ENCODE measurements around the gene HOXB5. TPM values are rescaled to one million over a fixed set of nuclear protein-coding genes. Genes with fewer than 3 reads are reported as not detected.

HOXB5 gene
- total RNA-seq, 2 donors from 2014 or later, result 0.56 to 3.8 TPM

DNA sequence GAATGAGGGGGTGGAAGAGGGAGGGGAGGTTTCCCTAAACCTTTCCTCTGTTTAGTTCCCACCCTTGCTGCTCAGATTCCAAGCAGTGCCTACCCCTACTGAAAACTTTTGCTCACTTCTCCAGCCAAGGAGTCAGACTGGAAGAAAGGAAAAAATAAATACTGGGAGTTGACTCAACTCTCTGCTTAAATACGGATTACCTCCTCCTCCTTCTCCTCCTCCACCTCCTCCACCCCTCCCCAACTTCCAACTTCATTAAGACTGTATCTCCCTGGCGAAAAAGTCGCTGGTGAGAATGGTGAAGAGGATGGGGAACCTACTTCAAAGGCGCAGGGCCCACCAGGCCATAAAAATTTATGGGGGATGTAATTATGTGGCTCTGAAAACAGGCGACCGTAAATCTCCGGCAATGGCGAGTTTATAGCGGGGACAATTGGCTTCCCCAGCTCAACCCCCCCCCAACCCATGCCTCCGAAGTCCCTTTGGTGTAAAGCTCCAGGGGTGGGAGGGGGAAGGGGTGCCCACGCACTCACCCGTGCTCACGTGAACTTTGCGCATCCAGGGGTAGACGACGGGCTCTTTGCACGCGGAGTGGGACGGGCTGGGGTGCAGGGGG, 16.1 kb downstream of the HOXB5 start:
- TF ChIP-seq, protein P1, sequence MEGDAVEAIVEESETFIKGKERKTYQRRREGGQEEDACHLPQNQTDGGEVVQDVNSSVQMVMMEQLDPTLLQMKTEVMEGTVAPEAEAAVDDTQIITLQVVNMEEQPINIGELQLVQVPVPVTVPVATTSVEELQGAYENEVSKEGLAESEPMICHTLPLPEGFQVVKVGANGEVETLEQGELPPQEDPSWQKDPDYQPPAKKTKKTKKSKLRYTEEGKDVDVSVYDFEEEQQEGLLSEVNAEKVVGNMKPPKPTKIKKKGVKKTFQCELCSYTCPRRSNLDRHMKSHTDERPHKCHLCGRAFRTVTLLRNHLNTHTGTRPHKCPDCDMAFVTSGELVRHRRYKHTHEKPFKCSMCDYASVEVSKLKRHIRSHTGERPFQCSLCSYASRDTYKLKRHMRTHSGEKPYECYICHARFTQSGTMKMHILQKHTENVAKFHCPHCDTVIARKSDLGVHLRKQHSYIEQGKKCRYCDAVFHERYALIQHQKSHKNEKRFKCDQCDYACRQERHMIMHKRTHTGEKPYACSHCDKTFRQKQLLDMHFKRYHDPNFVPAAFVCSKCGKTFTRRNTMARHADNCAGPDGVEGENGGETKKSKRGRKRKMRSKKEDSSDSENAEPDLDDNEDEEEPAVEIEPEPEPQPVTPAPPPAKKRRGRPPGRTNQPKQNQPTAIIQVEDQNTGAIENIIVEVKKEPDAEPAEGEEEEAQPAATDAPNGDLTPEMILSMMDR (IDR thresholded peaks at IDR 0.05), result no peak
- peak; percentile 21 for ATAC-seq (ENCODE audit: insufficient number of reproducible peaks, low FRiP score, low read depth)
- Histone ChIP-seq H3K27me3 (replicated peaks; ENCODE audit: insufficient read depth) (no peaks in the 10 kb centered on the region), H3K9me3 (no peaks in the 10 kb centered on the region), H3K27ac (peak overlapping the region; percentile 89 to 97), H3K4me3 (peak overlapping the region; percentile 72), H3K36me3 (no peaks in the 10 kb centered on the region), H3K4me1 (ENCODE audit: control insufficient read depth in 1 of 2, low read depth in 2 of 2) (peaks cover 21 to 57% of the 10 kb centered on the region in 2 donors)
- DNase-seq (ENCODE audit: low spot score), result no peak

DNA sequence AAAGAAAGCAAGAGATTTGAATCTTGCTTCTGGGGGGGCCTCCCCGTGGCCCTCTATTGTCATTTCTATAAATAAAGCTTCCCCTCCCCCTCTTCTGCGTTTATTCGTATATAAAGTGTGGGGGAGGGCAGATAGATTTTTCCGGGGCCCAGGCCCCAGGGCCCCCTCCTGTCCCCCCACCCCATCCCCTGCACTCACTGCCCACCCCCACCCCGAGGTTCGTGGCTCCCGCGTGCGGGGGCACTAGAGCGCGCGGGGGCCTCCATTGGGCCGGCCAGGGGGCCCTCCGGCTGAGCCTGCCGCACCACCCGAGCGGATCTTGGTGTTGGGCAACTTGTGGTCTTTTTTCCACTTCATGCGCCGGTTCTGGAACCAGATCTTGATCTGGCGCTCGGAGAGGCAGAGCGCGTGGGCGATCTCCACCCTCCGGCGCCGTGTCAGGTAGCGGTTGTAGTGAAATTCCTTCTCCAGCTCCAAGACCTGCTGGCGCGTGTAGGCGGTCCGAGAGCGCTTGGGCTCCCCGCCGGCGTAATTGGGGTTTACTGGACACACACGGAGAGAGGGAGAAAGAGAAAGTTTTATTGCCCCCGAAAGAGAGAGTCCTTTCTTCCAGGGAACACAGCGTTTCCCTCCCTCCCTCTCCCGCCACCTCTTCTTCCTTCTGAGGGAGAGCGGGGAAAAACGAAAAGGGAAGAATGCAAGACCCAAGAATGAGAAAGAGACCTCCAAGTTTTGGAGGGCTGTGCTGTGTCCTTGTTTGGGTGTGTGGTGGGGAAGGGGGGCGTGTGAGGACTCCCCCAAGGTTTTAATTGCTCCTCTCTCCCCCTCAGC, 16.9 kb downstream of the HOXB5 start:
- Histone ChIP-seq H3K36me3 (no peaks in the 10 kb centered on the region), H3K9me3 (no peaks in the 10 kb centered on the region), H3K27ac (peak overlapping the region; percentile 89 to 97), H3K4me3 (peak overlapping the region; percentile 72), H3K27me3 (replicated peaks; ENCODE audit: insufficient read depth) (no peaks in the 10 kb centered on the region), H3K4me1 (ENCODE audit: control insufficient read depth in 1 of 2, low read depth in 2 of 2) (peaks cover 29 to 64% of the 10 kb centered on the region in 2 donors)
- DNase-seq (ENCODE audit: low spot score) (no peak), ATAC-seq (ENCODE audit: insufficient number of reproducible peaks, low FRiP score, low read depth) (peak; percentile 30)
- TF ChIP-seq, protein P1 (IDR thresholded peaks at IDR 0.05), result no peak

DNA sequence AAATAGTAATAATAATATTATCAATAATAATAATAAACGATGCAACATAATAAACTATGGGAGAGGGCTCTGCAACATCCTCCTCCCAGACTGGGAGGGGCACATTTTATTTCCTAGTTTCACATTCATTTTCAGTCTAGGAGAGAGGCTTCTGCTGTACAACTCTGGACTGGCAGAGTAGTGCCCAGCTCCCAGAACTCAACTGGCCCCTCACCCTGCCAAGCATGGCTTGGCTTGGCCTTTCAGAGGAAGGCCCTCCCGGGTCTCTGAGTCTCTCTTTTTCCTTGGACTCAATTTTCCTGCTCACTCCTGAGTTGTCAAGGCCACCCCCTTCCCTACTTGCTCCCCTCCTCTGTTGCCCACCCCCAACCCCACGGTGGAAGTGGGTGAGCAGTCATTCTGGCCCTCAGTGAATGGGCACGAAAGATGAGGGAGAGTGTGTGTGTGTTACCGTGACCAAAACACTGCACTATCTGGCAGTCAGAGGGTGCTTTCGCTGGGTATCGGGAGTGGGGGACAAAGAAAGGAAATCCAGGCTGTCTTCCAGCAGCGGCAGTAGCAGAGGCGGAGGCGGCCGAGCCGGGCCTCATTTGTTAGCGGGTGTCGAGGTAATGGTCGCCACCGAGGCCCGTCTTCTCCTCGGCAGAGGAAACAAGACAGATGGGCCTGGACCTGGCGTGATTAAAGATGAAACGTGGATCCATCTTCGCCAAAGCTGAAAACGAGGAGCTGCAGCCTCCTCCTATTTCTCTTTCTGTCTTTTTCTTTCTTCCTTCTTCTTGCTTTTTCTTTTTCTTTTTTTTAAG, 17.7 kb downstream of the HOXB5 start:
- Histone ChIP-seq H3K27ac (peak overlapping the region; percentile 89 to 97), H3K36me3 (no peaks in the 10 kb centered on the region), H3K4me3 (peak overlapping the region; percentile 72), H3K27me3 (replicated peaks; ENCODE audit: insufficient read depth) (no peaks in the 10 kb centered on the region), H3K4me1 (ENCODE audit: control insufficient read depth in 1 of 2, low read depth in 2 of 2) (peaks cover 32 to 67% of the 10 kb centered on the region in 2 donors), H3K9me3 (no peaks in the 10 kb centered on the region)
- ATAC-seq (ENCODE audit: insufficient number of reproducible peaks, low FRiP score, low read depth) (no peak), DNase-seq (ENCODE audit: low spot score) (no peak)
- TF ChIP-seq, protein P1 (IDR thresholded peaks at IDR 0.05), result no peak

DNA sequence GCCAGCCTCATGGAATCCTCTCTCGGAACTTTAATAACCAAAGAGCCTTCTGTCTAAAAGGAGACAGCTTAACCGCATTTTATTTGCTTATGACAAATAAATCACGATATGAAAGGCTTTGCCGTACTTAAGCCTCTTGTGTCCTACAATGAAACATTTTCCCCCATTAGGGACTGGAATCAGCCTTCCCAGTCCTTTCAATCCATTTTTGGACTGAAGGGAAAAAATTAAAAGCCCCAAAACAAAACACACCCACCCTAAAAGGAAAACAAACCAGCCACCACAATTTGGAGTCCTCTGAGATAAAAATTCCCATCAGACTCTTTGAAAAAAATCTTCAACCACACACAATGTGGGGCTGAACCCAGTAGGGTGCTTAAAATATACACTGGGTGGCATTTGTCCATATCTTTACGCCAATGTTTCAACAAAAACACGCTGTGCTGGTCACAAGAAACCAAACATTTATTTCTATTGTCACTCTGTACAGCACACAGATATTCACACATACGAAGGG, 18.5 kb downstream of the HOXB5 start:
- Histone ChIP-seq H3K9me3 (no peaks in the 10 kb centered on the region), H3K27me3 (replicated peaks; ENCODE audit: insufficient read depth) (no peaks in the 10 kb centered on the region), H3K4me3 (peak overlapping the region; percentile 72), H3K4me1 (ENCODE audit: control insufficient read depth in 1 of 2, low read depth in 2 of 2) (peaks cover 34 to 68% of the 10 kb centered on the region in 2 donors), H3K27ac (peak overlapping the region; percentile 84 to 97), H3K36me3 (no peaks in the 10 kb centered on the region)
- ATAC-seq (ENCODE audit: insufficient number of reproducible peaks, low FRiP score, low read depth) (no peak), DNase-seq (ENCODE audit: low spot score) (no peak)
- TF ChIP-seq, protein P1 (IDR thresholded peaks at IDR 0.05), result no peak
